ENCODE data around the gene PWP2.

- TF ChIP-seq CTCF (IDR thresholded peaks at IDR 0.05) (no peak), REST (IDR thresholded peaks at IDR 0.05; ENCODE audit: insufficient read depth in 1 of 2, low read depth in 2 of 2, low read length in 1 of 2) (no peak)
Measured at GRCh38 chr21:44070391-44070790, 36.8 kb upstream of the PWP2 start.

Data from Panc1 (cell line).